Smooth muscle cell (in vitro differentiated cells): ENCODE measurements around the gene VIL1. TPM values are rescaled to one million over a fixed set of nuclear protein-coding genes. Genes with fewer than 3 reads are reported as not detected.

Source experiments
- DNase-seq: peaks from one replicate; lab custom pipeline; 2025; ENCODE audit not compliant: unreplicated experiment; lab: John Stamatoyannopoulos, UW
- H2AFZ ChIP-seq: fragments of 200-600 bp; sonication (generic); 2 replicates; pipeline ENCODE4 v1.6.0; 2016; ENCODE audit warnings: antibody characterized with exemption, low read depth, mild to moderate bottlenecking
- H3F3A ChIP-seq: fragments of 200-600 bp; sonication (generic); 2 replicates; pipeline ENCODE4 v1.6.0; 2017; ENCODE audit warnings: antibody characterized with exemption, low read depth
- H3K27ac ChIP-seq: fragments of 200-600 bp; sonication (generic); 2 replicates; pipeline ENCODE4 v1.5.1; 2016; ENCODE audit warnings: low read depth, mild to moderate bottlenecking
- H3K27me3 ChIP-seq: fragments of 200-600 bp; sonication (generic); 2 replicates; pipeline ENCODE4 v1.6.1; 2016; ENCODE audit warnings: low read depth, mild to moderate bottlenecking
- H3K36me3 ChIP-seq: fragments of 200-600 bp; sonication (generic); 2 replicates; pipeline ENCODE4 v1.5.1; 2016; ENCODE audit warnings: low read depth
- H3K4me1 ChIP-seq: fragments of 200-600 bp; sonication (generic); 2 replicates; pipeline ENCODE4 v1.5.1; 2016; ENCODE audit warnings: low read depth
- H3K4me2 ChIP-seq: fragments of 200-600 bp; sonication (generic); 2 replicates; pipeline ENCODE4 v1.6.0; 2016; ENCODE audit warnings: mild to moderate bottlenecking
- H3K4me3 ChIP-seq: fragments of 200-600 bp; sonication (generic); 2 replicates; pipeline ENCODE4 v1.5.1; 2016; ENCODE audit warnings: mild to moderate bottlenecking
- H3K79me2 ChIP-seq: fragments of 200-600 bp; sonication (generic); 2 replicates; pipeline ENCODE4 v1.6.0; 2016; ENCODE audit warnings: low read depth, mild to moderate bottlenecking
- H3K9ac ChIP-seq: fragments of 200-600 bp; sonication (generic); 2 replicates; pipeline ENCODE4 v1.6.0; 2016; ENCODE audit warnings: low read depth
- H3K9me3 ChIP-seq: fragments of 200-600 bp; sonication (generic); replicated peaks from 2 replicates; pipeline ENCODE4 v1.5.1; 2016; ENCODE audit warnings: low read depth
- H4K20me1 ChIP-seq: fragments of 200-600 bp; sonication (generic); 2 replicates; pipeline ENCODE4 v1.6.0; 2016; ENCODE audit warnings: low read depth
- WGBS: methylation state at CpG from one replicate; pipeline ENCODE4 v1.1.7; 2016; ENCODE audit warnings: low lambda C conversion rate; 5-methylcytosine and 5-hydroxymethylcytosine counted together
- polyA plus RNA-seq: library from polyadenylated mRNA; unstranded; fragments of >200 nt; fragmentation: Nextera tagmentation; extraction: Ambion mirVana; gene quantifications from 2 replicates; pipeline ENCODE4 v1.2.1, GENCODE V29; 2016
- total RNA-seq: library from RNA; depleted of rRNA; stranded (reverse); fragments of >200 nt; gene quantifications from 2 replicates; pipeline ENCODE4 v1.2.3, GENCODE V29; 2014
- TF ChIP-seq, protein P1 (sequence below): fragments of 200-600 bp; sonication (generic); IDR thresholded peaks from 2 replicates; pipeline ENCODE4 v1.5.1; 2017; ENCODE audit warnings: borderline replicate concordance, mild to moderate bottlenecking, antibody characterized with exemption; ENCODE audit not compliant: insufficient read depth, poor library complexity, severe bottlenecking

Gene VIL1
- total and polyA plus RNA-seq, 2 experiments from 2014 or later = 0.15 TPM; not detected in 1

DNA sequence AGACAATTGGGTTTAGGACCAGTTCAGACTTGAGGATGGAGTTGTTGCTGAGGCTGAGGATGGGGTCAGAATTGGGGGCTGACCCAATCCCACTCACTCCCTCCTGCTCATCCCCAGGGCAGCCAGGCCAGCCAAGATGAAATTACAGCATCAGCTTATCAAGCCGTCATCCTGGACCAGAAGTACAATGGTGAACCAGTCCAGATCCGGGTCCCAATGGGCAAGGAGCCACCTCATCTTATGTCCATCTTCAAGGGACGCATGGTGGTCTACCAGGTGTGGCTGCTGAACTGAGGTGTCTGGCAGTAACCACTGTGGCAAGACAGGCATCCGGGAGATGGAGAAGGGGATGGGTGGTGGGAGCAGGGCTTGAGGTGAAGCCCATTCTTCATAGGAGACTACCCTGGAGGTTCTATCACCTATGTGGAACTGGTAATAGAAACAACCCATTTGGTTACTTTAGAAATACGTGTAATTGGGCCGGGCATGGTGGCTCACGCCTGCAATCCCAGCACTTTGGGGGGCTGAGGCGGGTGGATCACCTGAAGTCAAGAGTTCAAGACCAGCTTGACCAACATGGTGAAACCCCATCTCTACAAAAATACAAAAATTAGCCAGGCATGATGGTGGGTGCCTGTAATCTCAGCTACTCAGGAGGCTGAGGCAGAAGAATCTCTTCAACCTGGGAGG lies 13.9 kb downstream of the VIL1 start:
- no peak overlapping the region for H3K27ac ChIP-seq
- no peaks in the 10 kb centered on the region for H3K4me1 ChIP-seq
- no peak overlapping the region for H3K4me3 ChIP-seq
- no peaks in the 10 kb centered on the region for H3K9me3 ChIP-seq
- H2AFZ ChIP-seq = no peak overlapping the region
- no peak for DNase-seq
- 93% methylated on average over 8 of the region's 8 CpGs for WGBS
- no peaks in the 10 kb centered on the region for H4K20me1 ChIP-seq
- TF ChIP-seq, protein P1, sequence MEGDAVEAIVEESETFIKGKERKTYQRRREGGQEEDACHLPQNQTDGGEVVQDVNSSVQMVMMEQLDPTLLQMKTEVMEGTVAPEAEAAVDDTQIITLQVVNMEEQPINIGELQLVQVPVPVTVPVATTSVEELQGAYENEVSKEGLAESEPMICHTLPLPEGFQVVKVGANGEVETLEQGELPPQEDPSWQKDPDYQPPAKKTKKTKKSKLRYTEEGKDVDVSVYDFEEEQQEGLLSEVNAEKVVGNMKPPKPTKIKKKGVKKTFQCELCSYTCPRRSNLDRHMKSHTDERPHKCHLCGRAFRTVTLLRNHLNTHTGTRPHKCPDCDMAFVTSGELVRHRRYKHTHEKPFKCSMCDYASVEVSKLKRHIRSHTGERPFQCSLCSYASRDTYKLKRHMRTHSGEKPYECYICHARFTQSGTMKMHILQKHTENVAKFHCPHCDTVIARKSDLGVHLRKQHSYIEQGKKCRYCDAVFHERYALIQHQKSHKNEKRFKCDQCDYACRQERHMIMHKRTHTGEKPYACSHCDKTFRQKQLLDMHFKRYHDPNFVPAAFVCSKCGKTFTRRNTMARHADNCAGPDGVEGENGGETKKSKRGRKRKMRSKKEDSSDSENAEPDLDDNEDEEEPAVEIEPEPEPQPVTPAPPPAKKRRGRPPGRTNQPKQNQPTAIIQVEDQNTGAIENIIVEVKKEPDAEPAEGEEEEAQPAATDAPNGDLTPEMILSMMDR = no peak
- no peaks in the 10 kb centered on the region for H3K27me3 ChIP-seq
- H3K36me3 ChIP-seq = no peaks in the 10 kb centered on the region
- no peak overlapping the region for H3K9ac ChIP-seq
- no peak overlapping the region for H3K4me2 ChIP-seq
- no peaks in the 10 kb centered on the region for H3K79me2 ChIP-seq
- no peaks in the 10 kb centered on the region for H3F3A ChIP-seq

DNA sequence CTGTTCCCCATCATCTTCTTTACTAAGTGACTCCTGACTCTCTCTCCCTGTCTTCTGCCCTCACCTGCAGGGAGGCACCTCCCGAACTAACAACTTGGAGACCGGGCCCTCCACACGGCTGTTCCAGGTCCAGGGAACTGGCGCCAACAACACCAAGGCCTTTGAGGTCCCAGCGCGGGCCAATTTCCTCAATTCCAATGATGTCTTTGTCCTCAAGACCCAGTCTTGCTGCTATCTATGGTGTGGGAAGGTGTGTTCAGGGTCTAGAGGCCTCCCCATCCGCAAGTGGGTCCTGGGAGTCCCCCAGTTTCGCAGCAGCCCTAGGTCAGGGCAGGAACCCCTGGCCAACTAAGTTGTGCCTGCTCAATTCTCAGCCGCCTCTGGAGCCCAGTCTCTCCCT lies 15.5 kb downstream of the VIL1 start:
- no peak overlapping the region for H2AFZ ChIP-seq
- H3K27me3 ChIP-seq = no peaks in the 10 kb centered on the region
- H3K4me2 ChIP-seq = no peak overlapping the region
- no peaks in the 10 kb centered on the region for H3K79me2 ChIP-seq
- WGBS = 96% methylated on average over 9 of the region's 9 CpGs
- H3K36me3 ChIP-seq = no peaks in the 10 kb centered on the region
- H3K27ac ChIP-seq = no peak overlapping the region
- H3K9ac ChIP-seq = no peak overlapping the region
- no peak overlapping the region for H3K4me3 ChIP-seq
- H3K4me1 ChIP-seq = no peaks in the 10 kb centered on the region
- TF ChIP-seq, protein P1 = no peak
- DNase-seq = no peak
- no peaks in the 10 kb centered on the region for H4K20me1 ChIP-seq
- H3K9me3 ChIP-seq = no peaks in the 10 kb centered on the region
- H3F3A ChIP-seq = no peaks in the 10 kb centered on the region

DNA sequence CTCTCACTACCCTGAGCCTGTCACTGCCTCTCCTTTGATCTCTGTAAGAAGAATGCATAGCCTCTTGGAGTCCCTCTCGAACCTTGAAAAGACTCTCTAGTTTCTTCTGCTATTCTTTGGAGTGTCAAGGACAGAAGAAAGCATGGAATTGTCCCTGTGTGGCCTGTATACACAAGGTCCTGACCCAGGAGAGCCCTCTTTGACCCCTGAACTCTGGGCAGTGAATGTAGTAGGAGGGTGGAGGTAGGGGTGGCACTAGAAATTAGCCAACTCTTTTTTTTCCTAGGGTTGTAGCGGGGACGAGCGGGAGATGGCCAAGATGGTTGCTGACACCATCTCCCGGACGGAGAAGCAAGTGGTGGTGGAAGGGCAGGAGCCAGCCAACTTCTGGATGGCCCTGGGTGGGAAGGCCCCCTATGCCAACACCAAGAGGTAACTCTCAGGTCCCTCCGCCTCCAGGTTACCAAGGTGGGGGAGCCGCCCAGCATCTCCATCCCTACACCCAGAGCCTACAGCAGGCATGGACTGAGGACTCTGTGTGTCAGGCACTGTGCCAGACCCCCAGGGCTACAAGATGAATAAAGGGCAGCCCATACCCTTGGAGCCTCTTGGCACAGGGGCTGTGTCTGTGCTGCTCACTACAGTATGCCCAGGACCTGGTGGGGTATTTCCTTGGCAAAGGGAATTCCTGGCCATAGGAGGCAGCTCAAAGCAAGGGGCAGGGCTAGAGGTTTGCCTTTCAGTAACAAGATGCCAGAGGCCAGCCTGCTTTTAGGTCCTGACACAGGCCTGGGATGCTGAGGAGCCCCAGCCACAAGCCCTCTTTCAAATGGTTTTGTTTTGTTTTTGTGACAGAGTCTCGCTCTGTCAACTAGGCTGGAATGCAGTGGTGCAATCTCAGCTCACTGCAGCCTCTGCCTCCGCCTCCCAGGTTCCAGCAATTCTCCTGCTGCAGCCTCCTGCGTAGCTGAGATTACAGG lies 16.4 kb downstream of the VIL1 start:
- H3F3A ChIP-seq = no peaks in the 10 kb centered on the region
- H3K4me2 ChIP-seq = no peak overlapping the region
- no peak for DNase-seq
- H3K9me3 ChIP-seq = no peaks in the 10 kb centered on the region
- no peak overlapping the region for H2AFZ ChIP-seq
- H3K9ac ChIP-seq = no peak overlapping the region
- no peaks in the 10 kb centered on the region for H3K36me3 ChIP-seq
- no peak overlapping the region for H3K27ac ChIP-seq
- no peak overlapping the region for H3K4me3 ChIP-seq
- WGBS = 92% methylated on average over 11 of the region's 11 CpGs
- no peaks in the 10 kb centered on the region for H3K79me2 ChIP-seq
- TF ChIP-seq, protein P1 = no peak
- H4K20me1 ChIP-seq = no peaks in the 10 kb centered on the region
- H3K27me3 ChIP-seq = no peaks in the 10 kb centered on the region
- no peaks in the 10 kb centered on the region for H3K4me1 ChIP-seq
